K562 (cell line): ENCODE measurements around the gene TMEM163.

Experiments
- CEBPB ChIP-seq: fragments of 450-650 bp; IDR thresholded peaks from 2 replicates; pipeline ENCODE4 v1.6.1; 2016; ENCODE audit warnings: missing genetic modification characterization, missing compliant biosample characterization
- HEY1 ChIP-seq: fragments of 250-450 bp; sonication (Bioruptor Pico); IDR thresholded peaks from 2 replicates; pipeline ENCODE4 v1.5.0; 2020; ENCODE audit warnings: mild to moderate bottlenecking, moderate library complexity, borderline replicate concordance
- POLR2AphosphoS5 ChIP-seq: IDR thresholded peaks from 2 replicates; pipeline ENCODE4 v1.6.1; 2011; ENCODE audit warnings: mild to moderate bottlenecking, low read depth, low read length, moderate library complexity; ENCODE audit not compliant: control insufficient read depth, insufficient read depth
- PPARD ChIP-seq: fragments of 250-450 bp; sonication (Bioruptor Pico); IDR thresholded peaks from 2 replicates; pipeline ENCODE4 v1.8.0; 2022; ENCODE audit warnings: inconsistent platforms, mild to moderate bottlenecking, moderate library complexity
- TF ChIP-seq, protein P1 (sequence below), 3 experiments: IDR thresholded peaks in 2 of 3; conservative IDR thresholded peaks in 1 of 3; 2 replicates each; pipeline ENCODE4 v1.5.1; 2011 to 2012; ENCODE audit warnings: low read length in 3 of 3, mild to moderate bottlenecking in 3 of 3, control low read depth in 2 of 3, improper control_type of control experiment in 1 of 3, inconsistent platforms in 1 of 3, low read depth in 1 of 3, mixed read lengths in 1 of 3, moderate library complexity in 1 of 3; ENCODE audit not compliant: insufficient read depth in 2 of 3
- TF ChIP-seq, protein P2 (sequence below): fragments of 450-650 bp; formaldehyde crosslinking; IDR thresholded peaks from 2 replicates; pipeline ENCODE4 v1.4.0; 2022; ENCODE audit warnings: missing genetic modification characterization

DNA sequence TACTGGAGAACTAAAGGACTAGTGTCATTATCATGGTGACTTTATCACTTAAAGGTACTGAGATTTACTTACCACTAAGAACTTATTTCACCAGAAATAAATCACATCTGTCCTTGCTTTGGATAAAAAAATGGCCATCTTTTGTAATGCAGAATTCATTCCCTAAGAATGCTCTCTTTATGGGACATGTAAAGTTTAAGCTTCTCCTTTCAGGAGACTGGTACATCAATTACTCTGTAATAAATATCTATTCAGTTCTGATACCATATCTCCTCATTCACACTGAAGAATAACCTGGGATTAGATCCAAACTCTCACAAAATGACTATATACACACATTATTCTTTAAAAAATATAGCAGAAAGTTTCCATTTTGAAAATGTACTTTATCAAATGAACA, 24.4 kb downstream of the TMEM163 start:
- TF ChIP-seq, protein P1, sequence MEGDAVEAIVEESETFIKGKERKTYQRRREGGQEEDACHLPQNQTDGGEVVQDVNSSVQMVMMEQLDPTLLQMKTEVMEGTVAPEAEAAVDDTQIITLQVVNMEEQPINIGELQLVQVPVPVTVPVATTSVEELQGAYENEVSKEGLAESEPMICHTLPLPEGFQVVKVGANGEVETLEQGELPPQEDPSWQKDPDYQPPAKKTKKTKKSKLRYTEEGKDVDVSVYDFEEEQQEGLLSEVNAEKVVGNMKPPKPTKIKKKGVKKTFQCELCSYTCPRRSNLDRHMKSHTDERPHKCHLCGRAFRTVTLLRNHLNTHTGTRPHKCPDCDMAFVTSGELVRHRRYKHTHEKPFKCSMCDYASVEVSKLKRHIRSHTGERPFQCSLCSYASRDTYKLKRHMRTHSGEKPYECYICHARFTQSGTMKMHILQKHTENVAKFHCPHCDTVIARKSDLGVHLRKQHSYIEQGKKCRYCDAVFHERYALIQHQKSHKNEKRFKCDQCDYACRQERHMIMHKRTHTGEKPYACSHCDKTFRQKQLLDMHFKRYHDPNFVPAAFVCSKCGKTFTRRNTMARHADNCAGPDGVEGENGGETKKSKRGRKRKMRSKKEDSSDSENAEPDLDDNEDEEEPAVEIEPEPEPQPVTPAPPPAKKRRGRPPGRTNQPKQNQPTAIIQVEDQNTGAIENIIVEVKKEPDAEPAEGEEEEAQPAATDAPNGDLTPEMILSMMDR (IDR thresholded peaks at IDR 0.05 in 2 of 3, conservative IDR thresholded peaks at IDR 0.05 in 1 of 3; ENCODE audit: insufficient read depth in 2 of 3, low read depth in 1 of 3, low read length in 3 of 3): no peak
- TF ChIP-seq PPARD (no peak), POLR2AphosphoS5 (no peak), CEBPB (tag) (no peak), HEY1 (CRISPR knock-in tag) (no peak)
- TF ChIP-seq, protein P2, sequence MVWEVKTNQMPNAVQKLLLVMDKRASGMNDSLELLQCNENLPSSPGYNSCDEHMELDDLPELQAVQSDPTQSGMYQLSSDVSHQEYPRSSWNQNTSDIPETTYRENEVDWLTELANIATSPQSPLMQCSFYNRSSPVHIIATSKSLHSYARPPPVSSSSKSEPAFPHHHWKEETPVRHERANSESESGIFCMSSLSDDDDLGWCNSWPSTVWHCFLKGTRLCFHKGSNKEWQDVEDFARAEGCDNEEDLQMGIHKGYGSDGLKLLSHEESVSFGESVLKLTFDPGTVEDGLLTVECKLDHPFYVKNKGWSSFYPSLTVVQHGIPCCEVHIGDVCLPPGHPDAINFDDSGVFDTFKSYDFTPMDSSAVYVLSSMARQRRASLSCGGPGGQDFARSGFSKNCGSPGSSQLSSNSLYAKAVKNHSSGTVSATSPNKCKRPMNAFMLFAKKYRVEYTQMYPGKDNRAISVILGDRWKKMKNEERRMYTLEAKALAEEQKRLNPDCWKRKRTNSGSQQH (CRISPR knock-in tag): no peak
